ENCODE results near the gene RPL10. TPM values are rescaled to one million over a fixed set of nuclear protein-coding genes. Genes with fewer than 3 reads are reported as not detected.

Gene RPL10
- total RNA-seq, 1 experiment from 2014 or later = 3,401 TPM

DNA sequence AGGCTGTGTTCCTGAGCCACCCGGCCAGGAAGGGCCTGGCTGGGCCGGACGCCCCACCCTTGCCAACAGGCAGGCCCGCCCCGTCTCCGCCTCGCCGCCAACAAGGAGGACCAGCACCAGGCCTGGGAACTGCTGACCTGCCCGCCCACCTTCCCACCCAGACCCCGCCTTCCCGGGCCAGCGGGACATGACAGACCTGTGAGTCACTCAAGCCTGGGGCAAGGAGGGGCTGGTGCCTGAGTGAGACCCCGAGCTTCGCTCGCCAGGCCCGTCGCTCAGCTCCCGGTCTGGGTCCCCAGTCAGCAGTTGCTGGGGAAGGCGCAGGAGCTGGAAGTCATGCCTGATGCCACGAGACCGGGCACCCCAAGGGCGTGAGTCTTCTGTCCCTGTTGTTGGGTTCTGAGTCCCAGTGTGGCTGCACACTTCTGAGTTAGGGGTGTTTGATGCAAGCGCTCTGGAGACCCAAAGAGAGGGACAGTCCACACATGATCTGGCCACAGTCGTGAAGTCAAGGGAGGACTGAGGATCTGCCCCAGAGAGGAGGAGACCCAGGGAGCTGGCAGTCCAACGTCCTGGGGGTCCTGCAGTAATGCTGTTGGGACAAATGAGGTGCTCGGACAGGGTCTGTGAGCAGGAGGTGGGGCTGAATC lies 11.2 kb downstream of the RPL10 start, which contains the start of gene DNASE1L1:
Gene DNASE1L1 (minus strand): TSS at position 33 of the 650 bp plus-strand sequence. CDS start 3,686 bp downstream, outside the sequence.
- no peaks in the 10 kb centered on the region for H3F3A ChIP-seq (ENCODE audit: low read length, unreplicated experiment)
- H3K36me3 ChIP-seq (ENCODE audit: low read depth, low read length) = no peaks in the 10 kb centered on the region
- peak within 1 kb of the TSS; percentile 75 for H3K4me3 ChIP-seq (ENCODE audit: low read length)
- peak within 1 kb of the TSS; percentile 79 for H2AFZ ChIP-seq (ENCODE audit: low read length)
- DNase-seq = peak; percentile 91
- peak within 1 kb of the TSS; percentile 96 for H3K4me2 ChIP-seq (ENCODE audit: low read length)
- peak; percentile 83 for ATAC-seq
- H3K9me3 ChIP-seq (ENCODE audit: low read length) = no peaks in the 10 kb centered on the region
- H3K9ac ChIP-seq (ENCODE audit: low read length) = peak within 1 kb of the TSS; percentile 79
- H3K9me2 ChIP-seq (replicated peaks; ENCODE audit: low read length) = no peaks in the 10 kb centered on the region
- BruUV-seq (replicated peaks) = no TSS peak
- ChIA-PET CTCF (interaction anchor here (0.6 to 0.7 kb wide), 2 partner anchors 9 to 34 kb away, joined by 3 to 5 read pairs; no protein-coding TSS in a partner anchor), POLR2A (ENCODE audit: unreplicated experiment) (interaction anchor here (0.6 to 0.7 kb wide), 3 partner anchors 80 to 132 kb away, joined by 4 to 5 read pairs (median 5); no protein-coding TSS in a partner anchor)
- peaks cover 26% of the 10 kb centered on the region for H3K4me1 ChIP-seq (ENCODE audit: insufficient read depth, low read length)
- TF ChIP-seq EZH2 (IDR thresholded peaks at IDR 0.05; ENCODE audit: low read length, unreplicated experiment) (no peak), EZH2phosphoT487 (IDR thresholded peaks at IDR 0.05; ENCODE audit: borderline replicate concordance, low read length) (no peak)
- TF ChIP-seq, protein P1, sequence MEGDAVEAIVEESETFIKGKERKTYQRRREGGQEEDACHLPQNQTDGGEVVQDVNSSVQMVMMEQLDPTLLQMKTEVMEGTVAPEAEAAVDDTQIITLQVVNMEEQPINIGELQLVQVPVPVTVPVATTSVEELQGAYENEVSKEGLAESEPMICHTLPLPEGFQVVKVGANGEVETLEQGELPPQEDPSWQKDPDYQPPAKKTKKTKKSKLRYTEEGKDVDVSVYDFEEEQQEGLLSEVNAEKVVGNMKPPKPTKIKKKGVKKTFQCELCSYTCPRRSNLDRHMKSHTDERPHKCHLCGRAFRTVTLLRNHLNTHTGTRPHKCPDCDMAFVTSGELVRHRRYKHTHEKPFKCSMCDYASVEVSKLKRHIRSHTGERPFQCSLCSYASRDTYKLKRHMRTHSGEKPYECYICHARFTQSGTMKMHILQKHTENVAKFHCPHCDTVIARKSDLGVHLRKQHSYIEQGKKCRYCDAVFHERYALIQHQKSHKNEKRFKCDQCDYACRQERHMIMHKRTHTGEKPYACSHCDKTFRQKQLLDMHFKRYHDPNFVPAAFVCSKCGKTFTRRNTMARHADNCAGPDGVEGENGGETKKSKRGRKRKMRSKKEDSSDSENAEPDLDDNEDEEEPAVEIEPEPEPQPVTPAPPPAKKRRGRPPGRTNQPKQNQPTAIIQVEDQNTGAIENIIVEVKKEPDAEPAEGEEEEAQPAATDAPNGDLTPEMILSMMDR (conservative IDR thresholded peaks at IDR 0.05; ENCODE audit: low read depth, low read length) = no peak
- peak within 1 kb of the TSS; percentile 78 for H3K27ac ChIP-seq (ENCODE audit: low read length)
- no peaks in the 10 kb centered on the region for H3K27me3 ChIP-seq (ENCODE audit: low read length)
- peaks cover 24% of the 10 kb centered on the region for H3K79me2 ChIP-seq (ENCODE audit: low read length)
- no peaks in the 10 kb centered on the region for H4K20me1 ChIP-seq (ENCODE audit: low read length)
- intact Hi-C loops (cut with micrococcal nuclease) = no loop called here

- peak overlapping the region; percentile 94 for H3K4me2 ChIP-seq (ENCODE audit: low read length)
- peaks cover 24% of the 10 kb centered on the region for H3K79me2 ChIP-seq (ENCODE audit: low read length)
- intact Hi-C loops (cut with micrococcal nuclease) = no loop called here
- no peaks in the 10 kb centered on the region for H3K36me3 ChIP-seq (ENCODE audit: low read depth, low read length)
- peak; percentile 54 for ATAC-seq
- no peak for TF ChIP-seq EZH2phosphoT487 (IDR thresholded peaks at IDR 0.05; ENCODE audit: borderline replicate concordance, low read length)
- TF ChIP-seq, protein P1 (conservative IDR thresholded peaks at IDR 0.05; ENCODE audit: low read depth, low read length) = no peak
- TF ChIP-seq EZH2 (IDR thresholded peaks at IDR 0.05; ENCODE audit: low read length, unreplicated experiment) = no peak
- H3K9ac ChIP-seq (ENCODE audit: low read length) = peak overlapping the region; percentile 87
- H3F3A ChIP-seq (ENCODE audit: low read length, unreplicated experiment) = no peaks in the 10 kb centered on the region
- no peaks in the 10 kb centered on the region for H3K9me2 ChIP-seq (replicated peaks; ENCODE audit: low read length)
- peak overlapping the region; percentile 89 for H2AFZ ChIP-seq (ENCODE audit: low read length)
- peak overlapping the region; percentile 89 for H3K4me3 ChIP-seq (ENCODE audit: low read length)
- ChIA-PET CTCF (interaction anchor here (0.5 to 1.0 kb wide), 2 partner anchors 39 to 129 kb away, joined by 3 to 4 read pairs; no protein-coding TSS in a partner anchor), POLR2A (ENCODE audit: unreplicated experiment) (interaction anchor here (0.6 to 1.0 kb wide), 2 partner anchors 13 to 38 kb away, joined by 3 to 18 read pairs; no protein-coding TSS in a partner anchor)
- no peaks in the 10 kb centered on the region for H3K9me3 ChIP-seq (ENCODE audit: low read length)
- no peaks in the 10 kb centered on the region for H4K20me1 ChIP-seq (ENCODE audit: low read length)
- DNase-seq = peak; percentile 58
- BruUV-seq (replicated peaks) = no TSS peak
- H3K27me3 ChIP-seq (ENCODE audit: low read length) = no peaks in the 10 kb centered on the region
- peaks cover 26% of the 10 kb centered on the region for H3K4me1 ChIP-seq (ENCODE audit: insufficient read depth, low read length)
- H3K27ac ChIP-seq (ENCODE audit: low read length) = peak overlapping the region; percentile 45
Measured at GRCh38 chrX:154411981-154412340, 13.8 kb downstream of the RPL10 start.

Measured in PC-3 (cell line).